Neutrophil (primary cell): ENCODE measurements around the gene BICRA.
A peak's percentile ranks its signal among the peaks of the same experiment; 100 is the strongest.

Source experiments
- H3K27ac ChIP-seq: fragments of 200-600 bp; sonication (generic); 2 replicates; pipeline ENCODE4 v1.5.1; 2016; ENCODE audit warnings: mild to moderate bottlenecking, moderate library complexity
- H3K27me3 ChIP-seq: fragments of 200-600 bp; sonication (generic); 2 replicates; pipeline ENCODE4 v1.6.0; 2016; ENCODE audit warnings: mild to moderate bottlenecking
- H3K36me3 ChIP-seq: fragments of 200-600 bp; sonication (generic); 2 replicates; pipeline ENCODE4 v1.5.1; 2017
- H3K4me1 ChIP-seq, 2 experiments: fragments of 200-600 bp in 1 of 2; sonication (generic) in 1 of 2; 1 replicate in 1 of 2; 2 replicates in 1 of 2; pipeline versions ENCODE4 v1.5.1 to v1.6.1; 2013 to 2016; ENCODE audit warnings: low read depth in 1 of 2, low read length in 1 of 2, mild to moderate bottlenecking in 1 of 2, moderate library complexity in 1 of 2; ENCODE audit not compliant: control insufficient read depth in 1 of 2, insufficient read depth in 1 of 2
- H3K4me3 ChIP-seq, 2 experiments: fragments of 200-600 bp in 1 of 2; sonication (generic) in 1 of 2; 1 replicate in 1 of 2; 2 replicates in 1 of 2; pipeline ENCODE4 v1.5.1; 2013 to 2016; ENCODE audit warnings: low read depth in 1 of 2, low read length in 1 of 2, mild to moderate bottlenecking in 1 of 2, moderate library complexity in 1 of 2
- H3K9me3 ChIP-seq: fragments of 200-600 bp; sonication (generic); 2 replicates; pipeline ENCODE4 v1.5.1; 2016
- CTCF ChIP-seq: fragments of 200-600 bp; sonication (generic); IDR thresholded peaks from 2 replicates; pipeline ENCODE4 v1.5.1; 2016; ENCODE audit warnings: antibody characterized with exemption

Gene BICRA

DNA sequence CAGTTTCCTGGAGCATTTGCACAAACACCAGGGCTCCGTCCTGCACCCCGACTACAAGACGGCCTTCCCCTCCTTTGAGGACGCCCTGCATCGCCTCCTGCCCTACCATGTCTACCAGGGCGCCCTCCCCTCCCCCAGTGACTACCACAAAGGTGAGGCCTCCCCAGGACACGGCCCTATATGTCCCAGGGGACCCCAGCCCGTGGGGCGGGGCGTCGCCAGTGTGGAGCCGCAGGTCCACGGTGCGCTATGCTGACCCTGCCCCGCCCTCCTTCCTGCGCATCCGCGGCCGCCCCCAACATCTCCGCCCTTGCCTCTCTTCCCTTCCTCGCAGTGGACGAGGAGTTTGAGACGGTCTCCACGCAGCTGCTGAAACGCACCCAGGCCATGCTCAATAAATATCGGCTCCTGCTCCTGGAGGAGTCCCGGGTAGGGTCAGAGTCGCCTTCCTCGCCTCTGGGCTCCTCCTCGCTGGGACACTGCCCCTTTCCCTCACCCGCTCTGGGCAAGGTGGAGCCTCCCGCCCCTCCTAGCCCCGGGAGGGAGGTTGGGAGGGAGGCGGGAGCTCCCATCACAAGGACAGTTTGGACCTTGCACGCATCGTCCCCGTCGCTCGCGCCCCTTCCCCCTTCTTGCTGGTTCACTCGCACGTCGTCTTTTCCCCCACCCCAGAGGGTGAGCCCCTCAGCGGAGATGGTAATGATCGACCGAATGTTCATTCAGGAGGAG is 89.9 kb downstream of the BICRA start:
- Histone ChIP-seq H3K36me3 (peaks cover 89% of the 10 kb centered on the region), H3K4me3 (no peak overlapping the region), H3K9me3 (no peaks in the 10 kb centered on the region), H3K27ac (no peak overlapping the region), H3K4me1 (no peaks in the 10 kb centered on the region), H3K27me3 (no peaks in the 10 kb centered on the region)
- TF ChIP-seq CTCF = no peak

DNA sequence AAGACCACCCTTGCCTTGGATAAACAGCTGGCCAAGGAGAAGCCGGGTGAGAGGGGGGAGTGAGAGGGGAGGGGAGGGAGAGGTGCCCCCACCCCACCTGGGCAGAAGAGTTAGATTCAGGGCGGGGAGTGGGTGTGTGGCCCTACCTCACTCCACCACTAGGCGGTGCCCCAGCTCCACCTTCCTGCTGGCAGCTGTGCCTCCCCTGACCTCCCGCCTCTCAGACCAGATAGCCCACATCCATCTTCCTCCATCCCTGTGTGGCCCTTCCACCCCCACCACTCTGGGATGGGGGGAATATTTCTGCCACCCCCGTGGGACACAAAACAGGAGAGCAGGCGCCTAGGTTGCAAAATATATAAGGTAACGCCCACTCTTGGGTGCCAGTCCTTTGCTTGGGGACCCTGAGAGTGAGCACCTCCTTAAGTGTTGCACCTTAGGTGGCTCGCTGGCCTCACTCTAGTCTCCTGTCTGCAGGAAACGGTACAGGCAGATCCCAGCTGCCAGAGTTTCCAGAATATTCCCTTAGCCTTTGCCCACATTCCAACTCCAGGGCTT is 90.5 kb downstream of the BICRA start:
- Histone ChIP-seq H3K4me1 (no peaks in the 10 kb centered on the region), H3K27ac (no peak overlapping the region), H3K36me3 (peaks cover 86% of the 10 kb centered on the region), H3K4me3 (no peak overlapping the region), H3K27me3 (no peaks in the 10 kb centered on the region), H3K9me3 (no peaks in the 10 kb centered on the region)
- TF ChIP-seq CTCF = peak; percentile 51

DNA sequence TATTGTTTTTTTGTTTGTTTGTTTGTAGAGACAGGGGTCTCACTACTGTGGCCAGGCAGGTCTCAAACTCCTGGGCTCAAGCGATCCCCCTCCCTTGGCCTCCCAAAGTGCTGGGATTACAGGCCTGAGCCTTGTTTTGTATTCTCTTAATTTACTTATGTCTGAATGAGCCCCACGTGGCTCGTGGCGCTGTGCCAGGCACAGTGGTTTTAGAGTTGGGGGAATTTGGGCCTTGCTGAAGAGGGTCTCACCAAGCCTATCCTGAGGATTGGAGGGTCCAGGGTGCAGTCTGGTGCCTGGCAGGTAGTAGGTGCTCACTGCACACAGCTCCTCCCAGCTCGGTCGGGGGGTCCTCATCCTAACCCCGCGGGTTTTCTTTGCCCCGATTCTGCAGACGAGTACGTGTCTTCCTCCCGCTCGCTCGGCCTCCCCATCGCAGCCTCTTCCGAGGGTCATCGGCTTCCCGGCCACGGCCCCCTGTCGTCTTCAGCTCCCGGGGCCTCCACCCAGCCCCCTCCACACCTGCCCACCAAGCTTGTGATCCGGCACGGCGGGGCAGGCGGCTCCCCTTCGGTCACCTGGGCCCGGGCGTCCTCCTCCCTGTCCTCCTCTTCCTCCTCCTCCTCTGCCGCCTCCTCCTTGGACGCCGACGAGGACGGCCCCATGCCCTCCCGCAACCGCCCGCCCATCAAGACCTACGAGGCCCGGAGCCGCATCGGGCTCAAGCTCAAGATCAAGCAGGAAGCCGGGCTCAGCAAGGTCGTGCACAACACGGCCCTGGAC is 92.2 kb downstream of the BICRA start:
- Histone ChIP-seq H3K27me3 (peaks cover 6% of the 10 kb centered on the region), H3K4me1 (no peaks in the 10 kb centered on the region), H3K36me3 (peaks cover 69% of the 10 kb centered on the region), H3K4me3 (no peak overlapping the region), H3K27ac (no peak overlapping the region), H3K9me3 (no peaks in the 10 kb centered on the region)
- no peak for TF ChIP-seq CTCF

- no peak for TF ChIP-seq CTCF
- peaks cover 13% of the 10 kb centered on the region for H3K27me3 ChIP-seq
- no peaks in the 10 kb centered on the region for H3K4me1 ChIP-seq
- H3K9me3 ChIP-seq = no peaks in the 10 kb centered on the region
- no peak overlapping the region for H3K4me3 ChIP-seq
- H3K27ac ChIP-seq = no peak overlapping the region
- H3K36me3 ChIP-seq = peaks cover 61% of the 10 kb centered on the region
Observed at GRCh38 chr19:47701717-47702552, 93.0 kb downstream of the BICRA start.

GRCh38 chr19:47702671-47703070 is 93.7 kb downstream of the BICRA start:
- peaks cover 56% of the 10 kb centered on the region for H3K36me3 ChIP-seq
- H3K27ac ChIP-seq = no peak overlapping the region
- H3K27me3 ChIP-seq = peaks cover 20% of the 10 kb centered on the region
- TF ChIP-seq CTCF = no peak
- no peaks in the 10 kb centered on the region for H3K9me3 ChIP-seq
- H3K4me1 ChIP-seq = no peaks in the 10 kb centered on the region
- no peak overlapping the region for H3K4me3 ChIP-seq
